Spinal cord (tissue), 10 donors: Measurements from ENCODE around the gene TAF4B. TPM values are rescaled to one million over a fixed set of nuclear protein-coding genes. Genes with fewer than 3 reads are reported as not detected.
"Not testable (repeated sequence)": the region's sequence is repeated elsewhere in the genome, so short reads cannot be mapped to it uniquely, and the experiment has no call there.

Experiments used
- DNase-seq, 6 donors: peaks; one replicate each; pipeline versions ENCODE4 v3.0.0 to v3.0.0-alpha.2; 2013 to 2015; ENCODE audit warnings: low spot score in 6 of 6, low read depth in 4 of 6
- H3K27ac ChIP-seq: one replicate; pipeline ENCODE4 v1.5.1; 2013; ENCODE audit warnings: low read depth, low read length, control low read depth
- H3K27me3 ChIP-seq: one replicate; pipeline ENCODE4 v1.6.1; 2013; ENCODE audit warnings: low read length; ENCODE audit not compliant: control insufficient read depth, insufficient read depth
- H3K36me3 ChIP-seq: one replicate; pipeline ENCODE4 v1.6.1; 2013; ENCODE audit warnings: low read length; ENCODE audit not compliant: control insufficient read depth, insufficient read depth
- H3K4me1 ChIP-seq: one replicate; pipeline ENCODE4 v1.6.1; 2013; ENCODE audit warnings: low read length; ENCODE audit not compliant: control insufficient read depth, insufficient read depth
- H3K4me3 ChIP-seq: one replicate; pipeline ENCODE4 v1.5.1; 2013; ENCODE audit warnings: low read depth, low read length, control low read depth
- H3K9me3 ChIP-seq: one replicate; pipeline ENCODE4 v1.6.1; 2013; ENCODE audit warnings: low read length; ENCODE audit not compliant: control insufficient read depth, insufficient read depth
- WGBS: methylation state at CpG from one replicate; pipeline ENCODE4 v1.1.5; 2013; ENCODE audit warnings: missing lambda C conversion rate; ENCODE audit not compliant: insufficient coverage; 5-methylcytosine and 5-hydroxymethylcytosine counted together
- polyA plus RNA-seq, 2 donors: library from polyadenylated mRNA; unstranded; fragments of 120-200 nt; gene quantifications; one replicate each; pipeline ENCODE4 v1.2.1, GENCODE V29; 2013; ENCODE audit not compliant: insufficient read length in 2 of 2
- total RNA-seq, 2 donors: library from RNA; depleted of rRNA in 1 of 2; stranded (reverse); fragments of 120-200 nt in 1 of 2; fragments of >200 nt in 1 of 2; gene quantifications; one replicate each; pipeline versions ENCODE4 v1.2.3 to v1.2.4, GENCODE V29; 2013 to 2014
- donor health status: healthy.

TAF4B gene
- total and polyA plus RNA-seq, 4 donors, result 1.6 to 4.9 (median 2.7) TPM

DNA sequence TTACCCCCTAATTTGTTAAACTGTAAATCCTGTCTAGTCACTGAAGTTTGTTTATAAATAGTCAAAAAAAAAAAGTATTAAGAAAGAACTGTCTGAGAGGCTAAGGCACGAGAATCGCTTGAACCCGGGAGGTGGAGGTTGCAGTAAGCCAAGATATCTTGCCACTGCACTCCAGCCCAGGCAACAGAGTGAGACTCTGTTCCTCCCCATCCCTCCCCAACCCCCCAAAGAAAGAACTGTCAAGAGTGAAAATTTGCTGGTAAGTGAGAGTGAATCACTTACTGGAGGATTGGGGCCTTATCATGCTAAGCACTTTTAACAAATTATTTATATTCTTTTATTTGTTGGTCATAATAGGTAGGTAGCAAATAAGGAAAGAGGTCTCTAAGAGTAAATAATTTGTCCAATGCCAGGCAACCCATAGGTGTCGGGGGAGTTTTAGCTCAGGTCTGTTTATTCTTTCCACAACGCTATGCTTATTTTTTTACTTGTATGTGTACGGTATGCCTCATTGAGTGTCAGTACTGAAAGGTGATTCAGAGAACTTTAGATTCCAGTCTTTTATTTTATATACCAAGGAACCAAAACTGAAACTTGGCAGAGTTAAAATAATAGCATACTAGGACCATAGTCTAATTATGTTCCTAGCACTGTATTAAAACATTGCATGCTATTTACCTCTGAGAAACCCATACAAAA lies 2.5 kb downstream of the TAF4B start:
- WGBS, result 100% methylated on average over 1 of the region's 6 CpGs
- Histone ChIP-seq H3K4me1 (peaks cover 8% of the 10 kb centered on the region), H3K9me3 (no peaks in the 10 kb centered on the region), H3K4me3 (no peak overlapping the region), H3K27ac (no peak overlapping the region), H3K27me3 (peaks cover 3% of the 10 kb centered on the region), H3K36me3 (no peaks in the 10 kb centered on the region)
- DNase-seq, result no peak

DNA sequence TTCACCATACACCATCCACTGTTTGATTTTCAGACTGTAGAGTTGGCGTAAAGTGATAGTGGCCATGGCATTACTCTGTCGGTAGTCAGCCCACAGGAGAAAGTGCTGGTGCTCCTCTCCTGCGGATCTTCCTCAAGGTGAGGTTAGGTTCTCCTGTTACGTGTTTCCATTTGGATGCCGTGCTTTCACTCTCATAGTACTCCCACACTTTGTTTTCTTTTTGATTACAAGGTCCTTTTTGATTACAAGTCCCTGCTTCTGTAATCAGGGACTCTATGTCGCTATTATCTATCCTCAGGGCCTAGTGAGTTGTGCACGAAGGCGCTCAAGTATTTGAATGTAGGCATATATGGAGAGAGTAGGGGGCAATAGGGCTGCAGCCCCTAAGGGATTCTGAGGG lies 4.3 kb downstream of the TAF4B start:
- no peak overlapping the region for H3K4me3 ChIP-seq
- H3K36me3 ChIP-seq, result no peaks in the 10 kb centered on the region
- no peak for DNase-seq
- peaks cover 8% of the 10 kb centered on the region for H3K4me1 ChIP-seq
- peaks cover 3% of the 10 kb centered on the region for H3K27me3 ChIP-seq
- H3K27ac ChIP-seq, result no peak overlapping the region
- WGBS, result 81% methylated on average over 2 of the region's 8 CpGs
- H3K9me3 ChIP-seq, result no peaks in the 10 kb centered on the region

DNA sequence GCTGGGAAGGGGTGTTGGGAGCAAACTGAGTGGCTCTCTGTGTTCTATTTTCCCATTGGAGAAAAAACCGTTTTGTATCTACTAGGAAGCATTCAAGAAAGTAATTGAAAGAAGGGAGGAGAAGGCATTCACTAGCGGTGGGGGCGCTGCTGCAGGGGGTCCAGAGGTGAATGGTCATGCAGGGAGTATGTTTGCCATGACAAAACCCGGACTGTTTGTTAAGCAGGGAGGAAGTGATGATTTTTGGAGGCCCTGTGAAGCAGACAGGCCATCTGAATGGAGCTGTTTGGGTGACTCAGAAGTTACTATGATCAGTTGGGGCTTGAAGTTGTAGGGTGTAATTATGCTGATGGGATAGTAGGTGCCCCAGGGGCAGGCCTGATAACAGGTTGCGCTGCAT lies 7.0 kb downstream of the TAF4B start:
- Histone ChIP-seq H3K36me3 (no peaks in the 10 kb centered on the region), H3K27ac (no peak overlapping the region), H3K4me1 (no peaks in the 10 kb centered on the region), H3K27me3 (no peaks in the 10 kb centered on the region), H3K9me3 (no peaks in the 10 kb centered on the region), H3K4me3 (no peak overlapping the region)
- 58% methylated on average over 5 of the region's 5 CpGs for WGBS
- no peak for DNase-seq

DNA sequence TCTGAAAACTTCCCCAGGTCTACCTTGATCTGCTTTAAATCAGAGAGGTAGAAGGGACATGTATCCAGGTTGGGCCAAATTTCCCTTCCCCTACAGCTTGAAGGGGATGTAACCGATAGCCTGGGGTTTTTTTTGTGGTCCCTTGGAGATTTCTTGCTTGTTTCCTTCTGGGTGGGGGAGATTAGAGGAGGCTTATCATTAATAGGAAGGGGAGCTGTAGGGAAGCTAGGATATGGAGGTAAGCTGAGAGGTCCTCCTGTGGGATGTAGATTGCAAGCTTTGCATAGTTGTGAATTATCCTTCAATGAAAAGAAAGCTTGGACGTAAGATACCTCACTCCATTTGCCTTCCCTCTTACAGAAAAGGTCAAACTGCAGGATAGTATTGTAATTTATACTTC lies 11.1 kb downstream of the TAF4B start:
- WGBS, result no CpG with 5 or more reads among the region's 2 CpGs
- not testable (repeated sequence) for H3K27ac ChIP-seq

DNA sequence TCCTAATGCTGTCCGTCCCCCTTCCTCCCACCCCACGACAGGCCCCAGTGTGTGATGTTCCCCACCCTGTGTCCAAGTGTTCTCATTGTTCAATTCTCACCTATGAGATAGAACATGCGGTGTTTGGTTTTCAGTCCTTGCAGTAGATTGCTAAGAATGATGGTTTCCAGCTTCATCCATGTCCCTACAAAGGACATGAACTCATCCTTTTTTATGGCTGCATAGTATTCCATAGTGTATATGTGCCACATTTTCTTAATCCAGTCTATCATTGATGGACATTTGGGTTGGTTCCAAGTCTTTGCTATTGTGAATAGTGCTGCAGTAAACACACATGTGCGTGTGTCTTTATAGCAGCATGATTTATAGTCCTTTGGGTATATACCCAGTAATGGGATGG lies 12.5 kb downstream of the TAF4B start:
- not testable (repeated sequence) for H3K9me3 ChIP-seq, DNase-seq, H3K27ac ChIP-seq, H3K36me3 ChIP-seq, H3K4me3 ChIP-seq, H3K27me3 ChIP-seq, H3K4me1 ChIP-seq
- WGBS, result no CpG with 5 or more reads among the region's 4 CpGs

More for the DNA sequence above, 11.1 kb downstream of the TAF4B start:
- H3K36me3 ChIP-seq, H3K27me3 ChIP-seq, H3K4me3 ChIP-seq, H3K9me3 ChIP-seq, H3K4me1 ChIP-seq, DNase-seq: not testable (repeated sequence)

DNA sequence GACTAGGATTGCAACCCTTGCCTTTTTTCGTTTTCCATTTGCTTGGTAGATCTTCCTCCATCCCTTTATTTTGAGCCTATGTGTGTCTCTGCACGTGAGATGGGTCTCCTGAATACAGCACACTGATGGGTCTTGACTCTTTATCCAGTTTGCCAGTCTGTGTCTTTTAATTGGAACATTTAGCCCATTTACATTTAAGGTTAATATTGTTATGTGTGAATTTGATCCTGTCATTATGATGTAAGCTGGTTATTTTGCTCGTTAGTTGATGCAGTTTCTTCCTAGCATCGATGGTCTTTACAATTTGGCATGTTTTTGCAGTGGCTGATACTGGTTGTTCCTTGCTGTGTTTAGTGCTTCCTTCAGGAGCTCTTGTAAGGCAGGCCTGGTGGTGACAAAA lies 16.1 kb downstream of the TAF4B start:
- not testable (repeated sequence) for H3K9me3 ChIP-seq, H3K27me3 ChIP-seq, H3K36me3 ChIP-seq, H3K27ac ChIP-seq, H3K4me3 ChIP-seq, H3K4me1 ChIP-seq, DNase-seq
- no CpG with 5 or more reads among the region's 4 CpGs for WGBS

DNA sequence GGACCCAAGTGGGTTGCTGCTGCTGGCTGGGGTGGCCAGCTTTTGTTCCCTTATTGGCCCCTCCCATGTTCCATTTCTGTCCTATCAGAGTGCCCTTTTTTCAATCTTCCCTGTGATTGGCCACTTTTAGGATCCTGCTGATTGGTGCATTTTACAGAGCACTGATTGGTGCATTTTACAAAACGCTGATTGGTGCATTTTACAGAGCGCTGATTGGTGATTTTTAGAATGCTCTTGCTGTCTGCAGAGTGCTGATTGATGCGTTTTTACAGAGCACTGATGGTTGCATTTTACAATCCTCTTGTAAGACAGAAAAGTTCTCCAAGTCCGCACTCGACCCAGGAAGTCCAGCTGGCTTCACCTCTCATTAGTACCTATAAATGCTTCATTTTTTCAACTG lies 19.2 kb downstream of the TAF4B start:
- H3K36me3 ChIP-seq, H3K27ac ChIP-seq, H3K4me1 ChIP-seq, H3K9me3 ChIP-seq, DNase-seq, H3K4me3 ChIP-seq, H3K27me3 ChIP-seq: not testable (repeated sequence)
- WGBS, result 96% methylated on average over 5 of the region's 5 CpGs

DNA sequence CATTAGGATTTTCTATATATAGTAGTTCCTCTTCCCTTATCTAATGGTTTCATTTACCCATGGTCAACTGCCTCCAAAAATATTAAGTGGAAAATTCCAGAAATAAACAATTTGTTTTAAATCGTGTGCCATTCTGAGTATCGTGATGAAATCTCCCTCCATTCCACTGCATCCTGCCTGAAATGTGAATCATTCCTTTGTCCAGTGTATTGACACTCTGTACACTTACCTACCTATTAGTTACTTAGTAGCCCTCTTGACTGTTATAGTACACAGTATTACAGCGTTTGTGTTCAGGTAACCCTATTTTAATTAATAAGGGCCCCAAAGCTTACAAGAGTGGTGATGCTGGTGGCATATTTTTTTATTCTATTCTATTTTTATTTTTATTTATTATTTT lies 26.2 kb downstream of the TAF4B start:
- no peak overlapping the region for H3K4me3 ChIP-seq
- 100% methylated on average over 2 of the region's 3 CpGs for WGBS
- no peaks in the 10 kb centered on the region for H3K4me1 ChIP-seq
- DNase-seq, result no peak
- H3K27ac ChIP-seq, result no peak overlapping the region
- H3K9me3 ChIP-seq, result no peaks in the 10 kb centered on the region
- no peaks in the 10 kb centered on the region for H3K36me3 ChIP-seq
- no peaks in the 10 kb centered on the region for H3K27me3 ChIP-seq

DNA sequence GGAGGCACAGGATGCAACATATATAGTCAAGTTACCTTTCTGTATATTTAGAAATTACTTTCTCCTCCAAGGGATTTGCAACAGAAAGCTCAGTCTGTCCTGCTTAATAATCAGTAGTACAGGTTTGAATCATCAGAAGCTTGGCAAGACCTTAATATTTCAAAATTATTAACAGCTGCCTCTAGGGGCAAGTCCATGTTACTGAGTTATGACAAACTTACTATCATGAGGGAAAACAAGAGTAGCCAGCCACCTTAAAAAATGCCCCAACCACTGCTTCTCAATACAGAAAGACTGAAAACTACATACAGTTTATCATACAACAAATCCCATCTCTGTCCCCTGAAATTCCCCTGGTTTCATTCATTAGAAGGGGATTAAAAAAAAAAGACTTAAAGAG lies 28.6 kb downstream of the TAF4B start:
- not testable (repeated sequence) for H3K9me3 ChIP-seq, H3K36me3 ChIP-seq, H3K4me3 ChIP-seq, DNase-seq, H3K4me1 ChIP-seq, H3K27ac ChIP-seq, H3K27me3 ChIP-seq

DNA sequence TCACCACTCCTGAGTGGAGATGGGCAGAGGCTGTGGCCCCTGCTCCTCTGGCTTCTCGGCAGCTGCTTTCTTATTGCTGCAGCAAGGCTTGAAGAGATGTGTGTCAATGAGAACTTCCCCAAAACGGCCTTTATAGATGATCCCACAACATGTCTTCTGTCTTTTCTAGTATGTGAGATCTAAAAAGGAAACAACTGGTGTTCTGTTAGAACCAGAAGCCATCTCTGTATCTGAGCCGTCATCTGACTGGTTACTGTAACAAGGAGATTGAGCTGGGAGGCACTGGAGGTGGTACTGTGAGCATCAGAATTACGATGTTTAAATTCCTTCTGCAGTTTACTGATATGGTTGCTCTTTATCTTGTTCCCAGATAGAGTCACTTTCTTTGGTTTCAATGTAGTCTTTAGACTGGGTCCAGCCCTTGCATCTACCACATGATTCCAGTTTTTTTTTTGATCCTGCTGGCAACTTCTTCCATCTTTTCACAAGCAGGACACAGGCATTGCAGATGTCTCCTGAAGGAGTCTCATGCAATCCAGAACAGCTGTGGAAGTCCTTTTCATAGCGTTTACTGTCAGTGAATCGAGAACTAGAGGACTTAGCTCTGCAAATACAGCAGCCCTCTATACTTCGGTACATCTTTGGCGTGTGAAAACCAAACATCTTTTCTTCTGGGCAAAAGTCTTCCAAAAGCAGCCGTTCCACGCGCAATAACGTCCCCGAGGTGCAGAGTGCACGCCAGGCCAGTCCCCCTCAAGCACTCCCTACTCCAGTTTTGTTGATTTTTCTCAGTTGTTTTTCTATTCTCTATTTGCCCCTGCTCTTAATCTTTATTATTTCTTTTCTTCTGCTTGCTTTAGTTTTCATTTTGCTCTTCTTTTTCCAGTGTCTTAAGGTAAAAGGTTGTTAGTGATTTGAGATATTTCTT lies 29.7 kb downstream of the TAF4B start:
- Histone ChIP-seq H3K4me3 (no peak overlapping the region), H3K36me3 (no peaks in the 10 kb centered on the region)
- 76% methylated on average over 11 of the region's 14 CpGs for WGBS

More for the DNA sequence above, 29.7 kb downstream of the TAF4B start:
- Histone ChIP-seq H3K27me3 (no peaks in the 10 kb centered on the region), H3K9me3 (no peaks in the 10 kb centered on the region), H3K4me1 (no peaks in the 10 kb centered on the region), H3K27ac (no peak overlapping the region)
- DNase-seq, result no peak
